NCI-H345 treated with DMSO at 0.1 percent for 48 hours (cell line): ENCODE results near the gene KATNAL2.
"Not testable (repeated sequence)": the region's sequence is repeated elsewhere in the genome, so short reads cannot be mapped to it uniquely, and the experiment has no call there.

Source experiments
- DNase-seq: peaks from one replicate; lab custom pipeline; 2025; ENCODE audit not compliant: unreplicated experiment; lab: John Stamatoyannopoulos, UW

The KATNAL2 gene

DNA sequence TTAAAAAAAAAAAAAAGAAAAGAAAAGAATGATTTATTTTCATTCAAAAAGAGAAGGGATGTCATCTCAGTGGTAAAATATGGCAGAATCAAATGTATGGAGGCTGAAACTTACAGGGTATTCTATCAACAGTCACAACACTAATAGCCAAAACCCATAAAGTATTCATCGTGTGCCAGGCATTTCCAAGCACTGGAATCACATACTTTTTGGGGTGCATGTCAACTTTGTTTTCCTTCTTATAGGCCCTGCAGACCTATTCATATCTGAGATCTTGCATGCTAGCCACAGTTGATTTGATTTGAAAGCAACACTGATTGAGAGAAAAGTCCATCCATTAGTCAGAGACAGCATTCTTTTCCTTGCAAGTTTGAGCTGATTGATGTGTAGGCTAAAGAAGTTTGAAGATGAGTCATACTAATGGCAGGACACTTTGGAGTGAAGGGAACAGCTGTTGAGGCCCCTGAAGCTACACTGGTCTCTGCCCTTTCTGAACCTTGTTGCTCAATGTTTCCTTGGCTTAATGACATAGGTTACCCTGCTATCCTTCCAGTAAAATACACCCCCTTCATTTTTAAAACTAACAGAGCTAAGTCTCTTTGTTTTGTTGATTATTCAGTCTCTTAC, 22.0 kb downstream of the KATNAL2 start:
- DNase-seq: no peak

- no peak for DNase-seq
These were observed 22.7 kb downstream of the KATNAL2 start for GRCh38 chr18:46939998-46940571.

- no peak for DNase-seq
These were observed 25.2 kb downstream of the KATNAL2 start for GRCh38 chr18:46942646-46943045.

DNA sequence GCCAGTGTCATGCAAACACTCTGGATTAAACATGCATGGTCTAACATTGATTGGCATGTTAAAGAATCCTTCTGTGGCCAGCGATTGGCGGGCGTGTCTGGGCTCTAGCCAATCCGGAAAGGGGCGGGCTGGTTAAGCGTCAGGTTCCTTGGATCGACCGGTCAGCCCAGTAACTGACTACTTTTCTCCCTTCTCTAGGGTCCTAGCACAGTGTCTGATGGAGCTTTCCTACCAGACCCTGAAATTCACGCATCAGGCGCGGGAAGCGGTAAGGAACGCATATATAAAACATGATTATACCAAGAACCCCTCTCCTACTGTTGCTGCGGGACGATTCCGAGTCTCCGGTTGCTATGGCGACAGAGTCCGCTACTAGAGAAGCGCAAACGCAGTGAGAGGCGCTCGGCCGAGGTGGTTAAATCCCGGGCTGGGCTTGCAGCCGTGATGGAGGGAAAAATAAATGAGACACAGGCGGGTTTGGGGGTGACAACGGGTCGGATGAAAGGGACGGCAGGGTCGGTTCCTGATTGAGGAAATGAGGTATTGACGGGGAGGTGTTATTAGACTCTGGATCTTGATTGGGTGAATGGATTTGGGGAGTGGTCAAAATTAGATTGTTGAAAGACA, 29.4 kb downstream of the KATNAL2 start:
- DNase-seq: peak; percentile 67

- peak; percentile 26 for DNase-seq
These were observed 32.8 kb downstream of the KATNAL2 start for GRCh38 chr18:46950064-46950656.

- no peak for DNase-seq
These were observed 35.8 kb downstream of the KATNAL2 start for GRCh38 chr18:46953195-46953594.

GRCh38 chr18:46958209-46958608, 40.8 kb downstream of the KATNAL2 start:
- DNase-seq: no peak

DNA sequence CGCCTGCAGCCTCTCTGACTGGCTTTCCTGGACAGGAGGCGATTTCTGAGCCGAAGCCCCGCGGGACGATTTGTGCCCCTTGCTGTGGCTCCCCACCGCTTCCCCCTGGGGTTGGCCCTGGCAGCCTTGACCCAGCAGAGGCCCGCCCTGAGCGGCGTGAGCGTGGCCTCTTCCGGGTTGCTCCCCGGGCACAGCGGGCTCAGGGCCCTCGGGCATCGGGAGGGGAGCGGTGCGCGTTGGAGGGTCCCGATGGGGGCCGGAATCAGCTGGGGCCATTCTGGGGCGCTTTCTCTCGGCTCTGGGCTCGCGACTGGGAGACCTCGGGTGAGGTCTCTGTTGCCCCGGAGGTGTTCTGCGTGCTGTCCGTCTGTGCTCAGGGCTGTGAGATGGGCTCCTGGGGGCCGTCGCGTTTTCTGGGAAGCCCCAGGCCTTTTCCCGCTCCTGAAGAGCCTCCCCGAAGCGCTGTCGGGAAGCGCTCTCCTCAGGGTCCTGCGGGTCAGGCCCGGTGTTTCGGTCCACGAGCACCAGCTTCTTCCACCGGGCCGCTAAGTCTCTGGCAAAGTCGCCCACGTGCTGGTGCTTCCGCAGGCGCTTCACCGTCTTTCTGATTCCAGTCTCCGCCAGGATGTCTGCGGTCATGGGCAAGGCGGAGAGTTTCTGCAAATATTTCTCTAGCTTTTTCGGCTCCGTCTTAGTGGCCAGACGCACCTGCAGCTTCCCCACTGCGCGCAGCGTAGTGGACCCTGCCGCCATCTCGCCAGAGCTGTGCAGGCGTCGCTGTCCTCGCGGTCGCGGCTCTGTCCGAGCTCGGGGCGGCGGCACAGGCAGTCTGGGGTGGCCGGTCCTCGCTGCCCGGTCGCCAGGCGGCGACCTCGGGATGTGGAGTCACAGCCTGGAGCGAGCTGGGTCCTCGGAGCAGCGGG, 46.5 kb downstream of the KATNAL2 start:
- not testable (repeated sequence) for DNase-seq

DNA sequence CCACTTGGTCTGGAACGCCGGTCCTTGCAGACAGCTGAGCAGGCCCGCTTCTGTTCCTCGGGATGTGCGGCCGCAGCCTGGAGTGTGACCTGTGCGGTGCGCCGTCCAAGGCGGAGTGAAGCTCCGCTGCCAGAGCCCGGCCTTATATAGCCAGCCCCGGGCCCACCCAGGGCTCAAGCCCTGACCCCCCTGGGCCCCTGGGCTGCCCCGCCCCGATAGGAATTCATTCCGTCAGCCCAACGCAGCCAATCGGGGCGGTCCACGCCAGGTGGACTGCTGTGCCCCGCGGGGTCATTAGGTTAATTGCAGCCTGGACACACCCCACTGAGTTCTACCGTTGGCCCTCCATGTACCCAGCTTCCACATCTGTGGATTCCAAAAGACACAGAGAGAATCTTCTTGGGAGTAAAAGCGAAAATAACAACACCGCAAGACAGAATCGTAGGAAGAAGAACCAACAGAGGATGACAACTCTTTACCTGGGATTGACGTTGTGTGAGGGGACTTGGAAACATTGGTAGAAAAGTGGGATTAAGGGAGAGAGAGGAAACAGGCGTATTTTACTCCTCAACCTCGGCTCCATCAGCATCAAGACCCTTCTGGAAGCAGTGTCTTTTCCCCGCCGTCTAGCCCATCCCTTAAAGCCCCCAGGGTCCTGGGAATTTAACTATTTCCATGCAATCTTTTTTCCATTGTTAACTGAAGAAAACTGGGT, 47.3 kb downstream of the KATNAL2 start:
- not testable (repeated sequence) for DNase-seq

- not testable (repeated sequence) for DNase-seq
These were observed 48.9 kb downstream of the KATNAL2 start for GRCh38 chr18:46966266-46966665.

DNA sequence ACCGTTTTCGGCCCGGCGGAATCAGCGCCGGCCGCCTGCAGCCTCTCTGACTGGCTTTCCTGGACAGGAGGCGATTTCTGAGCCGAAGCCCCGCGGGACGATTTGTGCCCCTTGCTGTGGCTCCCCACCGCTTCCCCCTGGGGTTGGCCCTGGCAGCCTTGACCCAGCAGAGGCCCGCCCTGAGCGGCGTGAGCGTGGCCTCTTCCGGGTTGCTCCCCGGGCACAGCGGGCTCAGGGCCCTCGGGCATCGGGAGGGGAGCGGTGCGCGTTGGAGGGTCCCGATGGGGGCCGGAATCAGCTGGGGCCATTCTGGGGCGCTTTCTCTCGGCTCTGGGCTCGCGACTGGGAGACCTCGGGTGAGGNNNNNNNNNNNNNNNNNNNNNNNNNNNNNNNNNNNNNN, 52.1 kb downstream of the KATNAL2 start:
- DNase-seq: not testable (repeated sequence)

DNA sequence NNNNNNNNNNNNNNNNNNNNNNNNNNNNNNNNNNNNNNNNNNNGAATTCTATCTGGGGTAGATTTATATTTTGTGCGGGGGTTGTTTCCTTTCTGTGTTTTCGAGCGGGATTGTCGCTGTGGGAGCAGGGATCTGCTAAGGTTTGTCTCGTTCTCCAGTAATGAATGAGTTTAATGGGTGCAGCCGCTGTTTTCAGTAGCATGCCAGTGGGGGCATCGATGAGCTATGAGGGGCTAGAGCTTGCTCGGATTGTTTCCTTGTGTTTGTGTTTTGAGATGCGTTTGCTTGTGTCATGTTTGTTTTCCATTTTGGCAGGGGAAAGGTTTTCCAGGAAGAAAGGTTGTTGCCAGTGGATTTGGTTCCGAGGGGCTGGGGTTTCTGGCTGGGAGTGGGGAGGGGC, 102.5 kb downstream of the KATNAL2 start:
- not testable (repeated sequence) for DNase-seq

GRCh38 chr18:47020757-47021156, 103.4 kb downstream of the KATNAL2 start:
- DNase-seq: not testable (repeated sequence)

GRCh38 chr18:47022821-47023220, 105.4 kb downstream of the KATNAL2 start:
- DNase-seq: not testable (repeated sequence)

DNA sequence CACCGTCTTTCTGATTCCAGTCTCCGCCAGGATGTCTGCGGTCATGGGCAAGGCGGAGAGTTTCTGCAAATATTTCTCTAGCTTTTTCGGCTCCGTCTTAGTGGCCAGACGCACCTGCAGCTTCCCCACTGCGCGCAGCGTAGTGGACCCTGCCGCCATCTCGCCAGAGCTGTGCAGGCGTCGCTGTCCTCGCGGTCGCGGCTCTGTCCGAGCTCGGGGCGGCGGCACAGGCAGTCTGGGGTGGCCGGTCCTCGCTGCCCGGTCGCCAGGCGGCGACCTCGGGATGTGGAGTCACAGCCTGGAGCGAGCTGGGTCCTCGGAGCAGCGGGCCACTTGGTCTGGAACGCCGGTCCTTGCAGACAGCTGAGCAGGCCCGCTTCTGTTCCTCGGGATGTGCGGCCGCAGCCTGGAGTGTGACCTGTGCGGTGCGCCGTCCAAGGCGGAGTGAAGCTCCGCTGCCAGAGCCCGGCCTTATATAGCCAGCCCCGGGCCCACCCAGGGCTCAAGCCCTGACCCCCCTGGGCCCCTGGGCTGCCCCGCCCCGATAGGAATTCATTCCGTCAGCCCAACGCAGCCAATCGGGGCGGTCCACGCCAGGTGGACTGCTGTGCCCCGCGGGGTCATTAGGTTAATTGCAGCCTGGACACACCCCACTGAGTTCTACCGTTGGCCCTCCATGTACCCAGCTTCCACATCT, 106.5 kb downstream of the KATNAL2 start:
- not testable (repeated sequence) for DNase-seq

GRCh38 chr18:47025557-47026174, 108.3 kb downstream of the KATNAL2 start:
- not testable (repeated sequence) for DNase-seq

GRCh38 chr18:47028738-47029137, 111.3 kb downstream of the KATNAL2 start:
- not testable (repeated sequence) for DNase-seq

DNA sequence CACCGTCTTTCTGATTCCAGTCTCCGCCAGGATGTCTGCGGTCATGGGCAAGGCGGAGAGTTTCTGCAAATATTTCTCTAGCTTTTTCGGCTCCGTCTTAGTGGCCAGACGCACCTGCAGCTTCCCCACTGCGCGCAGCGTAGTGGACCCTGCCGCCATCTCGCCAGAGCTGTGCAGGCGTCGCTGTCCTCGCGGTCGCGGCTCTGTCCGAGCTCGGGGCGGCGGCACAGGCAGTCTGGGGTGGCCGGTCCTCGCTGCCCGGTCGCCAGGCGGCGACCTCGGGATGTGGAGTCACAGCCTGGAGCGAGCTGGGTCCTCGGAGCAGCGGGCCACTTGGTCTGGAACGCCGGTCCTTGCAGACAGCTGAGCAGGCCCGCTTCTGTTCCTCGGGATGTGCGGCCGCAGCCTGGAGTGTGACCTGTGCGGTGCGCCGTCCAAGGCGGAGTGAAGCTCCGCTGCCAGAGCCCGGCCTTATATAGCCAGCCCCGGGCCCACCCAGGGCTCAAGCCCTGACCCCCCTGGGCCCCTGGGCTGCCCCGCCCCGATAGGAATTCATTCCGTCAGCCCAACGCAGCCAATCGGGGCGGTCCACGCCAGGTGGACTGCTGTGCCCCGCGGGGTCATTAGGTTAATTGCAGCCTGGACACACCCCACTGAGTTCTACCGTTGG, 112.4 kb downstream of the KATNAL2 start:
- DNase-seq: not testable (repeated sequence)

DNA sequence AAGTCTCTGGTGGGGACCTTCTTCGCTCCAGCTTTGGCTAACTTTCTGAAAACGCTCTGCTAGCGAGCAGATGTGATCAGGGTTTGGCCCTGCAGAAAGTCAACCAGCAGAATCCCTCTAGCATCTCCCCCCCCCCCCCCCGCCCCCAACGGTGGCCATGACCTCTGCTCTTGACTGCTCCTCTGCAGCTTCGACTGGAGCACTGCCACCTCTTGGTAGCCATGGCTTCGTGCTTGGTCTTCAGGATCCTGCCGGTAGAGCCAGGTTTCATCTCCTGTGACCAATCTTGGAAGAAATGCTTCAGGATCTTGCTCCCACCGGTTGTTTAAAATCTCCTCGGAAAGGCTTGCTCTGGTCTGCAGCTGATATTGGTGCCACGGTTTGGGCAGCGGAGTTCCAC, 113.5 kb downstream of the KATNAL2 start:
- DNase-seq: not testable (repeated sequence)
